CD1c-positive myeloid dendritic cell (primary cell): ENCODE measurements around the gene GPR83.
"Not testable (repeated sequence)": the region's sequence is repeated elsewhere in the genome, so short reads cannot be mapped to it uniquely, and the experiment has no call there.

Source experiments
- DNase-seq: peaks from one replicate; pipeline ENCODE4 v3.0.0-alpha.2; 2016; ENCODE audit errors: extremely low spot score

Gene GPR83

GRCh38 chr11:94400839-94401772 is at the start of gene GPR83:
Gene GPR83, minus strand, starts transcription at chr11:94401419. Its CDS starts 172 bp downstream, at chr11:94401247.
- DNase-seq: no peak

DNA sequence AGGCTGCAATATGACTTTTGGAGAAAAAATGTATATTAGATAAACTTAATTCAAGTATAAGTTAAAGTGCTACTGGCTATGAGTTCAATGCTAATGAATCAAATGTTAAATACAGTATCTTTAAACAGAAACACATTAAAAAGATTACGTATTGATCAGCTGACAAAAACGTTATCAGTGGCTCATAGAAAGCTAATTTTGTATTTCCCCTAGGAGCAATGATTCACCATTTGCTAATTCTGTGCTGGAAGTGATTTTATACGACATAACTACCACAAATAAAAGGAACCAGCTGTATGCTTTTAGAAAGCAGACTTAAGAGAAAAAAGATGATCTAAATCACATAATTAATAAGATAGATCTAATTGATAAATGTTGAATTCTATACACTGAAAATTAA is 48.8 kb upstream of the GPR83 start:
- DNase-seq: no peak

- DNase-seq: no peak
Observed at GRCh38 chr11:94449437-94449836, 48.2 kb upstream of the GPR83 start.

DNA sequence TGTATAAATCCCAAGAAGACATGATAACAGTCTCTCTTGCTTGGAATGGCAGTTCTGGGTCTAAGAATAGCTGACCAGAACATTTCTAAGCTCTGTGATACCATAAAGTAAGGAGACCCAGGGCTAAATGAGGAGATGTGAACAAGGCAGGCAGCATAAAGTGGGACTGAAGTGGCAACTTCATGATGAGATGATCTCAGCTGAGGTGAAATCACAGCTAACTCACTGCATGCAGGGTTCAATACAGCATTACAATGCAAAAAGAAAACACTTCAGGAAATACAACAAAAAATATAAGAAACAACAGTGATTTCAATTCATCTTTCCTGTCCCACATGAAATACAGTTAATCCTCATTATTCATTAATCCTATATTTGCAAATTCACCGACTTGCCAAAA is 47.8 kb upstream of the GPR83 start:
- no peak for DNase-seq

DNA sequence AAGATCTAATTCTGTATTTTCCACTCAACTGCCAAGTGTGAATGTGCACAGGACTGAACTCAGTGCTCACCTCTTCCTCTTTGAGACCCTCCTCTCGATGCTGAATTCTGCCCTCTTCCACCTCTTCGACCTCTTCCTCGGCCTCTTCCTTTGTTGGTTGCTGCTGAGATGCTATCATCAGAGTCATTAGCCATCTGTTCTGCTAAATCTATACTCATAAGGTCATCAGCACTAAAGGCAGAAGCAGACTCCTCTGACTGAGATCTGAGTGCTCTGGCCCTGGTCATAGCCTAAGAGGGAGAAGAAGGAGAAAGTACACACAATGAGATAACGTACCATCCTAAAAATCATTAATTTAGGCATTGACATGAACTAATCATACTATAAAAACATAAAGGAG is 45.9 kb upstream of the GPR83 start:
- DNase-seq: no peak

GRCh38 chr11:94445641-94446040 is 44.4 kb upstream of the GPR83 start:
- DNase-seq: no peak

GRCh38 chr11:94433049-94433448 is 31.8 kb upstream of the GPR83 start:
- DNase-seq: no peak

DNA sequence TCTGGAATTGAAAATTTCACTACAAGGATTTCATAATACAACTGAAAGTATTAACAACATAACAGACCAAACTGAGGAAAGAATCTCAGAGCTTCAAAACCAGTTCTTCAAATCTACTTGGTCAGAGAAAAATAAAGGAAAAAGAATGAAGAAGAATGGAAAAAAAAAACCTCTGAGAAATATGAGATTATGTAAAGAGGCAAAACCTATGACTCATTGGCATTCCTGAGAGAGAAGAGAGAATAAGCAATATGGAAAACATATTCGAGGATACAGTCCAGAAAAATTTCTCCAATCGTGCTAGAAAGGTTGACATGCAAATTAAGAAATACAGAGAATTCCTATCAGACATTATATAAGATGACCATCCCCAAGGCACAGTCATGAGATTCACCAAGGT is 23.4 kb upstream of the GPR83 start:
- DNase-seq: no peak

DNA sequence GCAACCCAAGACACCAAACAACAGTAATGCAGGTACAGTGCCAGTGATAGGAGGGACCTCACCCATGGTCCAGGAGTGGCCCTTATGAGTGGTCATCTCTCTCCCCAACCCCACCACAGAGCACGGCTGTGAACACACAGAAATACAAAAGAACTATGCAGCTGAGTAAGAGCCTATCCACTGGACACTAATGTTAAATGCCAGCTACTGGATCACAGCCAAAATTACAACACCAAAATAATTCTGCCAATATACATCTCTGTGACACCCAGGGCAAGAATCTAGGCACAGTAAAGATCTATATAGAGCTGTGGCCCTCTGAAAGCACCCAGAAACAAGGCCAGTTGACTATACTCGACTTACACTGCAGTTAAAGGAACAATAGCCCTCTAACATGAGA is 22.8 kb upstream of the GPR83 start:
- DNase-seq: no peak

DNA sequence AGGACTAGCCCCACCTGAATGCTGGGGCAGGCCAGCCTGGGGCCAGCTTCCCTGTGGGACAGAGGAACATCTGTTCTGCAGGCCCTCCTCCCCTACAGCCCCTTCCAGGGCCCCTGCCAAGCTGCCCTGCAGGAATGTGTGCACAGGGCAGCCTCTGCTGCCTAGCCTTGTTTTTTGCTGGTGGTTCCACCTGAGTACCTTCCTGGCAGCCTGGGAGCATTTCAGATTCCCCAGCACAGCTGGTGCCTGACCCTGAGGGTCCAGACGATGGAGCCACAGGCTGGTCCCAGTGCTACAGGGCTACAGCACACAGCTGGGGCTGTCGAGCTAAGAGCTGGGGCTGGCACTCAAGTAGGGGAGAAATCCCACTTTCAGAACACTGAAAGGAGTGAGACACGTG is 22.3 kb upstream of the GPR83 start:
- no peak for DNase-seq

DNA sequence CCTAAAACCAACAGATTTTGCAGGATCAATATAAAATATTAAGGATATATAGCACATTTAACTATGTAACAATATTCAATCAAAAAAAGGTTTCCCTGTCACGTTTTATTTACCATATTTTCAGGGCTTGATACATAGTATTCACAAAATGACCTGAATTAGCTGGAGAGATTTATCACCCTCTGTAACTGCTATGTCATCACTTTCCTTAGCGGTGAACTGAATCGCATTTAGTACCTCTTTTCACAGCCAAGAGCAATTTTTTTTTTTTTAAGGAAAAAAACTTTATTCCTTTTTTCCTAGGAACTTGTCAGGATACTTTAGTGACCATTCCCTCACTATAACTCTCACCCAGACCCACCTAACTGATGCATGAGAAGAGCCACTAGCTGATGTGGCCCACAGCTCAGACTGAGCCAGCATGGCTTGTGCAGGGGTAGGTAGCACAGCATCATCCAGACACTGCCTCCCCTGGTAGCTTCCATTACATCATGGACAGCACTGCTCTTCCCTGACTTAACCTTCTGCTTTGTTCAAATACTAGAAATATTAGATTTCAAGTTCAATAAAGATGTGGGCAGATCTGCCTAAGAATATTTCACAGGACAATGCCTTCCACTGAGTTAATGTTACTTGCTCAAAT is 17.0 kb upstream of the GPR83 start:
- no peak for DNase-seq

DNA sequence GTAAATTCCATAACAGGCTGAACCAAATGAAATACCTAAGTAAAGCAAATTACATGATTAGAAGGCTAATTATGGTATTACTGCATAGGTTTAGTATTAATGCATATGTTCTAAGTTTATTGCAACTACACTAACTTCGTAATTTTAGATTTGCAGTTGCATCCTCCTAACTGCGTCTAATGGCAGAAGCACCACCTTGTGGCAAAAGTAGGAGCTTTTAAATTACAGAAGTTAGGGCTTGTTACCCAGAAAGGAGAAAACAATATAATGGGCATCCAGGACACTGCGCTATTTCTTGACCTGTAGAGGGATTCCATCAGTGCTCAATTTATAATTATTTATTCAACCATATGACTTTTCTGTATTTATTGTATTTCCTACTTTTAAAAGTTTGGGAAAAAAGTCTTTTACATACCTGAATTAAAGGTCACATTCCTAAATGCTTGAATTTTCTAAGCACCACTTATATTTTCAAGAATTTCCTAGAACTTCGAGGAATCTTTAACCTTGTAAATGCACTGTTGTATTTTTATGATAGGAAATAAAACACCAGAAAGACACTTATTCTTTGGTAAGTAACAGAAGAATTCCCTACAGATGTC is 16.3 kb upstream of the GPR83 start:
- DNase-seq: no peak

DNA sequence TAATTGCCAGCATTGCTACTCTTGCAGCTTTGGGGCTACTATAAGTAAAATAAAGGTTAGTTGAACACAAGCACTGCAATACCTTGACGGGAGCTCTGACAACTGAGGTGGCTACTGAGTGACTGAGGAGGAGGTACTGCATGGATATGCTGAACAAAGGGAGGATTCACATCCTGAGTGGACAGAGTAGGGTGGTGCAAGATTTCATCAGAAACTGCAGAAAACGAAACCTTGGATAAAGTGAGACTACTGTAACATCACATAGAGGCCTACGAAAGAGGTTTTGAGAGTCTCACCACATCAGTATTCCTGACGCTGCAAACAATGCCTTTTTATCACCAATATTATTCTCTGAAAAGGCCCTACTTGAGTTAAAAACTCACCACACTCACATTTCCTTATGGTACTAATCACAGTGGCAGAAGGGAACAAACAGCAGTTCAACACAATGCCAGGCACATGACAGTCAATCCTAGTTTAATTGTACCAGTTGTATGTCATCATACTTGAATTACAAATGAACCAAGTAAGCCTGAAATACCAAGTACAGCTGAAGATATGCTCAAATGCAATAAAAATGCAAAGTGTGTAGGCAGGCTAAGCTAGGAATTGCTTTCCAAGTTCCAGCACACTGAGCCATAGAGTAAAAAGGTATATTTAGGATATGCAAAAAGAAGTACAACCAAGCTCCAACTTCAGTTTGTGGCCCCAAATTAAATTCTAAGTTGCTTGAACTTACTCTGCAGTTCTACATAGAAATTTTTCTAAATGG is 4.0 kb upstream of the GPR83 start:
- no peak for DNase-seq

- no peak for DNase-seq
Observed at GRCh38 chr11:94402355-94402754, 1.1 kb upstream of the GPR83 start.

GRCh38 chr11:94401773-94402265 is 600 bp upstream of the GPR83 start:
- DNase-seq: no peak

- DNase-seq: no peak
Observed at GRCh38 chr11:94400457-94400838, 771 bp downstream of the GPR83 start.

GRCh38 chr11:94400050-94400449 is 1.2 kb downstream of the GPR83 start:
- no peak for DNase-seq

GRCh38 chr11:94398101-94398500 is 3.1 kb downstream of the GPR83 start:
- no peak for DNase-seq

DNA sequence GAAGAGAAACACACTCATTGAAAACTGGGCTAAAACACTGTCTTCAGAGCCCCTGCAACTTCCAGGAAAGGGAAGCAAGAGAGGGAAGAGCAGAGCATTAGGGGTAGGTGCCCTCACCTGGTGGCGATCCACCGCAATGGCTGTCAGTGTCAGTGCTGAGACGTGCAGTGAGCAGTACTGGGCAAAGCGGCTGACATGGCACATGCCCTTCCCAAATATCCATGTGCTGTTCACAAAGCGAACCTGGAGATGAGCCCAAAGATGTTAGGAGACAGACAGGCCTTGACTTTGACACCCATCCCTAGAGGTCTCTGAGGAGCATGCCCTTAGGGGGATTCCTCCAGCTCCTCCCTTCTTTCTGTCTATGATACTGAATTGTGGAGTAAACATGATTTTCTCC is 4.9 kb downstream of the GPR83 start:
- no peak for DNase-seq

GRCh38 chr11:94391937-94392336 is 9.3 kb downstream of the GPR83 start:
- not testable (repeated sequence) for DNase-seq

DNA sequence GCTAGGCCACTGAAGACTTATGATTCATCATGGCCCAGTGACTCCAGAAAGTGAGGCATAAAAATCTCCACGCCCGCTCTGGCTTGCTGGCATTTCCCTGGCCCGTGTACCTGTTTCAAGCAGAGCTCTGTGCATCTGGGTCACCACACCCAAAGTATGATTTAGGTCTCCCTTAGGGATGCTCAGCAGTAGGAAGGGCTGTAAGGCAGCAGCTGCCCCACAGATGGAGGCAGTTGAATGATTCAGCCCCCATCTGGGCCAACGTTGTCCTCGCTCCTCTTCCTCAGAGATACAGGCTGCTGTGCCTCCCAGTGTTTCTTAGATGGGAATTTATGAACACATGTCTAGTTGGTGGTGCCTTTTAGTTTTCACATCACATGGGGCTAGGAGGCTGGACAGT is 21.6 kb downstream of the GPR83 start:
- no peak for DNase-seq

GRCh38 chr11:94376841-94377240 is 24.4 kb downstream of the GPR83 start:
- no peak for DNase-seq
